GM12891 (cell line): ENCODE results near the gene TAS1R1.

Experiments
- PAX5 ChIP-seq: IDR thresholded peaks from 2 replicates; pipeline ENCODE4 v1.6.1; 2011; ENCODE audit warnings: low read length, moderate library complexity, mild to moderate bottlenecking; ENCODE audit not compliant: insufficient read depth, severe bottlenecking
- POLR2A ChIP-seq: IDR thresholded peaks from 2 replicates; pipeline ENCODE4 v1.6.1; 2011; ENCODE audit warnings: low read depth, low read length, control low read depth
- POLR2AphosphoS5 ChIP-seq: IDR thresholded peaks from 2 replicates; pipeline ENCODE4 v1.6.1; 2011; ENCODE audit warnings: low read depth, low read length, control low read depth
- SPI1 ChIP-seq: IDR thresholded peaks from 2 replicates; pipeline ENCODE4 v1.6.1; 2011; ENCODE audit warnings: low read depth, low read length, control low read depth
- TAF1 ChIP-seq: IDR thresholded peaks from 2 replicates; pipeline ENCODE4 v1.6.1; 2011; ENCODE audit warnings: low read depth, low read length, control low read depth

- TF ChIP-seq POLR2A (no peak), POLR2AphosphoS5 (no peak), SPI1 (no peak), PAX5 (no peak), TAF1 (no peak)
Observed at GRCh38 chr1:6546326-6546725, 8.8 kb upstream of the TAS1R1 start.
